Astrocyte (in vitro differentiated cells and primary cell): ENCODE data around the gene PDLIM7.

Source experiments
- CTCF ChIP-seq: IDR thresholded peaks from 2 replicates; pipeline ENCODE4 v1.5.1; 2011; ENCODE audit warnings: low read depth, mild to moderate bottlenecking, inconsistent platforms, low read length, moderate library complexity; ENCODE audit not compliant: insufficient read depth
- EZH2 ChIP-seq: IDR thresholded peaks from 2 replicates; pipeline ENCODE4 v1.6.1; 2012; ENCODE audit warnings: mild to moderate bottlenecking, low read length, inconsistent platforms; ENCODE audit not compliant: insufficient read depth

GRCh38 chr5:177434942-177435738 is 62.3 kb downstream of the PDLIM7 start:
- TF ChIP-seq EZH2 (no peak), CTCF (no peak)
